HG03378 (cell line): ENCODE data around the gene DYRK2.
"Not testable (repeated sequence)": the region's sequence is repeated elsewhere in the genome, so short reads cannot be mapped to it uniquely, and the experiment has no call there.

Source experiments
- ATAC-seq: cut with Tn5 transposase; IDR thresholded peaks from one replicate; pipeline ENCODE4 v1.9.1; 2021; ENCODE audit warnings: mild to moderate bottlenecking, moderate library complexity; ENCODE audit not compliant: unreplicated experiment

DYRK2 gene

GRCh38 chr12:67669934-67670631, 21.5 kb downstream of the DYRK2 start:
- no peak for ATAC-seq

GRCh38 chr12:67671419-67671818, 22.9 kb downstream of the DYRK2 start:
- no peak for ATAC-seq

- ATAC-seq, result no peak
Observed at GRCh38 chr12:67671892-67672291, 23.3 kb downstream of the DYRK2 start.

GRCh38 chr12:67672507-67672906, 24.0 kb downstream of the DYRK2 start:
- ATAC-seq, result not testable (repeated sequence)

GRCh38 chr12:67673509-67673908, 25.0 kb downstream of the DYRK2 start:
- ATAC-seq, result not testable (repeated sequence)

- no peak for ATAC-seq
Observed at GRCh38 chr12:67674417-67674816, 25.9 kb downstream of the DYRK2 start.

GRCh38 chr12:67676624-67677023, 28.1 kb downstream of the DYRK2 start:
- no peak for ATAC-seq

- no peak for ATAC-seq
Observed at GRCh38 chr12:67677166-67677565, 28.6 kb downstream of the DYRK2 start.

- ATAC-seq, result no peak
Observed at GRCh38 chr12:67681105-67681778, 32.7 kb downstream of the DYRK2 start.

- no peak for ATAC-seq
Observed at GRCh38 chr12:67681941-67682620, 33.5 kb downstream of the DYRK2 start.

GRCh38 chr12:67689385-67689784, 40.8 kb downstream of the DYRK2 start:
- no peak for ATAC-seq

GRCh38 chr12:67690656-67691055, 42.1 kb downstream of the DYRK2 start:
- ATAC-seq, result no peak

- ATAC-seq, result no peak
Observed at GRCh38 chr12:67691220-67691619, 42.7 kb downstream of the DYRK2 start.

- ATAC-seq, result no peak
Observed at GRCh38 chr12:67692135-67692534, 43.6 kb downstream of the DYRK2 start.

GRCh38 chr12:67692966-67693365, 44.4 kb downstream of the DYRK2 start:
- peak; percentile 63 for ATAC-seq

- no peak for ATAC-seq
Observed at GRCh38 chr12:67693894-67694293, 45.3 kb downstream of the DYRK2 start.

GRCh38 chr12:67694306-67694900, 45.9 kb downstream of the DYRK2 start:
- ATAC-seq, result no peak

GRCh38 chr12:67695974-67696373, 47.4 kb downstream of the DYRK2 start:
- ATAC-seq, result no peak

- no peak for ATAC-seq
Observed at GRCh38 chr12:67697443-67697842, 48.9 kb downstream of the DYRK2 start.

GRCh38 chr12:67697967-67698366, 49.4 kb downstream of the DYRK2 start:
- ATAC-seq, result no peak
